Right atrium auricular region (tissue), 2 donors: ENCODE results near the gene SMTNL2. TPM values are rescaled to one million over a fixed set of nuclear protein-coding genes. Genes with fewer than 3 reads are reported as not detected.
"Not testable (repeated sequence)": the region's sequence is repeated elsewhere in the genome, so short reads cannot be mapped to it uniquely, and the experiment has no call there.

ENCODE experiments used
- DNase-seq: peaks from one replicate; pipeline ENCODE4 v3.0.0-alpha.2; 2019; ENCODE audit warnings: low spot score
- H3K27ac ChIP-seq, 2 donors: fragments of 200-600 bp; sonication (generic); 1 replicate in 1 of 2; 2 replicates in 1 of 2; pipeline ENCODE4 v1.5.1; 2016 to 2019
- H3K27me3 ChIP-seq, 2 donors: fragments of 200-600 bp; sonication (generic); one replicate each; pipeline versions ENCODE4 v1.5.1 to v1.6.0; 2017 to 2019
- H3K36me3 ChIP-seq: fragments of 200-600 bp; sonication (generic); one replicate; pipeline ENCODE4 v1.5.1; 2016
- H3K4me1 ChIP-seq, 2 donors: fragments of 200-600 bp; sonication (generic); one replicate each; pipeline versions ENCODE4 v1.5.1 to v1.6.0; 2017 to 2019
- H3K4me3 ChIP-seq, 2 donors: fragments of 200-600 bp; sonication (generic); 1 replicate in 1 of 2; 2 replicates in 1 of 2; pipeline ENCODE4 v1.5.1; 2017 to 2019; ENCODE audit warnings: mild to moderate bottlenecking in 1 of 2, moderate library complexity in 1 of 2
- H3K9me3 ChIP-seq, 2 donors: fragments of 200-600 bp; sonication (generic); one replicate each; pipeline ENCODE4 v1.5.1; 2019
- CTCF ChIP-seq, 2 donors: fragments of 200-600 bp; sonication (generic); IDR thresholded peaks; one replicate each; pipeline ENCODE4 v1.5.1; 2019; ENCODE audit warnings: antibody characterized with exemption in 2 of 2
- total RNA-seq, 2 donors: library from RNA; depleted of rRNA; stranded (reverse); fragments of >200 nt; gene quantifications; one replicate each; pipeline ENCODE4 v1.1.0, GENCODE V29; 2016

Gene SMTNL2
- total RNA-seq, 2 donors from 2014 or later: 21.1 to 41.6 TPM

- Histone ChIP-seq H3K4me3 (no peak overlapping the region), H3K9me3 (no peaks in the 10 kb centered on the region), H3K4me1 (peaks cover 0 to 6% of the 10 kb centered on the region in 2 donors), H3K27me3 (no peaks in the 10 kb centered on the region), H3K36me3 (no peaks in the 10 kb centered on the region), H3K27ac (no peak overlapping the region)
- no peak for TF ChIP-seq CTCF (IDR thresholded peaks at IDR 0.05)
- no peak for DNase-seq
Measured at GRCh38 chr17:4635823-4636375, 51.6 kb downstream of the SMTNL2 start.

- Histone ChIP-seq H3K27ac (no peak overlapping the region), H3K27me3 (no peaks in the 10 kb centered on the region)
- TF ChIP-seq CTCF (IDR thresholded peaks at IDR 0.05): no peak
Measured at GRCh38 chr17:4636474-4637100, 52.3 kb downstream of the SMTNL2 start.

GRCh38 chr17:4638766-4639165, 54.4 kb downstream of the SMTNL2 start:
- H3K27me3 ChIP-seq, DNase-seq: not testable (repeated sequence)

More at GRCh38 chr17:4636474-4637100, 52.3 kb downstream of the SMTNL2 start:
- DNase-seq: no peak
- no peaks in the 10 kb centered on the region for H3K36me3 ChIP-seq
- H3K4me3 ChIP-seq: no peak overlapping the region
- peaks cover 0 to 11% of the 10 kb centered on the region in 2 donors for H3K4me1 ChIP-seq
- H3K9me3 ChIP-seq: no peaks in the 10 kb centered on the region

GRCh38 chr17:4639301-4640059, 55.2 kb downstream of the SMTNL2 start:
- not testable (repeated sequence) for H3K4me3 ChIP-seq, H3K36me3 ChIP-seq, DNase-seq, H3K27me3 ChIP-seq, H3K27ac ChIP-seq, H3K9me3 ChIP-seq
- H3K4me1 ChIP-seq: peaks cover 0 to 14% of the 10 kb centered on the region in 2 donors

More at GRCh38 chr17:4638766-4639165, 54.4 kb downstream of the SMTNL2 start:
- H3K4me1 ChIP-seq: peaks cover 0 to 14% of the 10 kb centered on the region in 2 donors
- H3K27ac ChIP-seq, H3K9me3 ChIP-seq, H3K36me3 ChIP-seq, H3K4me3 ChIP-seq: not testable (repeated sequence)

GRCh38 chr17:4640569-4641188, 56.4 kb downstream of the SMTNL2 start:
- H3K9me3 ChIP-seq, H3K27ac ChIP-seq, H3K4me3 ChIP-seq, H3K27me3 ChIP-seq, DNase-seq, H3K36me3 ChIP-seq: not testable (repeated sequence)
- peaks cover 0 to 14% of the 10 kb centered on the region in 2 donors for H3K4me1 ChIP-seq

GRCh38 chr17:4641297-4642195, 57.2 kb downstream of the SMTNL2 start, which contains the start of gene ALOX15:
TSS of gene ALOX15 (minus strand) at chr17:4641678. CDS start at chr17:4641651, 27 bp downstream.
- Histone ChIP-seq H3K4me3 (peak within 1 kb of the TSS in 1 of 2 donors; percentile 4), H3K36me3 (no peaks in the 10 kb centered on the region), H3K27me3 (peaks cover 0 to 3% of the 10 kb centered on the region in 2 donors), H3K27ac (no peak within 1 kb of the TSS), H3K4me1 (peaks cover 0 to 14% of the 10 kb centered on the region in 2 donors), H3K9me3 (no peaks in the 10 kb centered on the region)
- TF ChIP-seq CTCF (IDR thresholded peaks at IDR 0.05): no peak
- no peak for DNase-seq
